ENCODE data around the gene RPS27.

RPS27 gene

DNA sequence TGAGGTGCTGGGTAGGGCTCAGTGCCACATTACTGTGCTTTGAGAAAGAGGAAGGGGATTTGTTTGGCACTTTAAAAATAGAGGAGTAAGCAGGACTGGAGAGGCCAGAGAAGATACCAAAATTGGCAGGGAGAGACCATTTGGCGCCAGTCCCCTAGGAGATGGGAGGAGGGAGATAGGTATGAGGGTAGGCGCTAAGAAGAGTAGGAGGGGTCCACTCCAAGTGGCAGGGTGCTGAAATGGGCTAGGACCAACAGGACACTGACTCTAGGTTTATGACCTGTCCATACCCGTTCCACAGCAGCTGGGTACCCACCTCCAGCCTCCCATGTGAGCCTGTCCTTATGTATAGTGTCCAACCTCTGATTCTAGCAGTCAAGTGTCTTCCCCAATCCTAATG lies 31.1 kb upstream of the RPS27 start:
- Histone ChIP-seq H3K4me2 (peak overlapping the region; percentile 74), H3K27ac (peak overlapping the region; percentile 83; the same call in 1 of the 2 replicates), H3K9ac (peak overlapping the region; percentile 45), H3K9me3 (no peaks in the 10 kb centered on the region), H4K20me1 (peaks cover 37% of the 10 kb centered on the region), H3K27me3 (no peaks in the 10 kb centered on the region), H3K4me1 (peaks cover 79% of the 10 kb centered on the region), H3K4me3 (no peak overlapping the region), H3K36me3 (peaks cover 29% of the 10 kb centered on the region)
- TF ChIP-seq Cebpa-rat (IDR thresholded peaks at IDR 0.05) = no peak

DNA sequence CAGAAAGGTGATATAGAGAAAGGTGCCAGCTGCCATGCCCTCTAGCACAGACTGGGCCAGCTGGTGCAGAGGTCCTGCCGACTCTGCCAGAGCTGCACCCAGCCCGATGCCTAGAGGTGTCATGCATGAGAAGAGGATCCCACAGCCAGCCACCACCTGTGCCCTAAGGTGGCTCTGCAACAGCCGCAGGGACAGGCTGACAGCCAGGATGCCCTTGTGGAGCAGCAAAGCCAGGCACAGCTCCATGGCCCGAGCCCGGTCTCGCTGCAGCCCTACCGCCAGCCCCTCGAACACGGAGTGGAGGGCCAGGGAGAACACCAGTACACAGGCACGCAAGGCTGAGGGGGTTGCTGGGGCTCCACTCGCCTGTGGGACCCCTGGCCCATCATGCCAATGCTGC lies 30.4 kb upstream of the RPS27 start:
- Histone ChIP-seq H3K27me3 (no peaks in the 10 kb centered on the region), H3K27ac (peak overlapping the region; percentile 78; the same call in 1 of the 2 replicates), H3K4me2 (0 out of 2 replicates have a peak overlapping the region, but pooled peaks have one; percentile 74), H3K4me1 (peaks cover 80% of the 10 kb centered on the region), H3K4me3 (no peak overlapping the region), H4K20me1 (peaks cover 30% of the 10 kb centered on the region), H3K9ac (peak overlapping the region; percentile 45), H3K36me3 (peaks cover 21% of the 10 kb centered on the region), H3K9me3 (no peaks in the 10 kb centered on the region)
- no peak for TF ChIP-seq Cebpa-rat (IDR thresholded peaks at IDR 0.05)

GRCh38 chr1:153961421-153961820 lies 29.1 kb upstream of the RPS27 start:
- H3K4me2 ChIP-seq = peak overlapping the region; percentile 100
- peak overlapping the region; percentile 78 for H3K27ac ChIP-seq
- H3K9ac ChIP-seq = peak overlapping the region; percentile 89
- H3K27me3 ChIP-seq = no peaks in the 10 kb centered on the region
- H3K9me3 ChIP-seq = no peaks in the 10 kb centered on the region
- H3K4me1 ChIP-seq = peaks cover 80% of the 10 kb centered on the region
- TF ChIP-seq Cebpa-rat (IDR thresholded peaks at IDR 0.05) = no peak
- peaks cover 17% of the 10 kb centered on the region for H4K20me1 ChIP-seq
- peaks cover 19% of the 10 kb centered on the region for H3K36me3 ChIP-seq
- peak overlapping the region; percentile 80 for H3K4me3 ChIP-seq

- H3K27ac ChIP-seq = peak overlapping the region; percentile 78
- TF ChIP-seq Cebpa-rat (IDR thresholded peaks at IDR 0.05) = no peak
- peaks cover 8% of the 10 kb centered on the region for H4K20me1 ChIP-seq
- no peaks in the 10 kb centered on the region for H3K27me3 ChIP-seq
- peak overlapping the region; percentile 80 for H3K4me3 ChIP-seq
- H3K4me1 ChIP-seq = peaks cover 72% of the 10 kb centered on the region
- peaks cover 19% of the 10 kb centered on the region for H3K36me3 ChIP-seq
- H3K9ac ChIP-seq = peak overlapping the region; percentile 89
- no peaks in the 10 kb centered on the region for H3K9me3 ChIP-seq
- peak overlapping the region; percentile 100 for H3K4me2 ChIP-seq
Observed at GRCh38 chr1:153962088-153963029, 28.2 kb upstream of the RPS27 start.

DNA sequence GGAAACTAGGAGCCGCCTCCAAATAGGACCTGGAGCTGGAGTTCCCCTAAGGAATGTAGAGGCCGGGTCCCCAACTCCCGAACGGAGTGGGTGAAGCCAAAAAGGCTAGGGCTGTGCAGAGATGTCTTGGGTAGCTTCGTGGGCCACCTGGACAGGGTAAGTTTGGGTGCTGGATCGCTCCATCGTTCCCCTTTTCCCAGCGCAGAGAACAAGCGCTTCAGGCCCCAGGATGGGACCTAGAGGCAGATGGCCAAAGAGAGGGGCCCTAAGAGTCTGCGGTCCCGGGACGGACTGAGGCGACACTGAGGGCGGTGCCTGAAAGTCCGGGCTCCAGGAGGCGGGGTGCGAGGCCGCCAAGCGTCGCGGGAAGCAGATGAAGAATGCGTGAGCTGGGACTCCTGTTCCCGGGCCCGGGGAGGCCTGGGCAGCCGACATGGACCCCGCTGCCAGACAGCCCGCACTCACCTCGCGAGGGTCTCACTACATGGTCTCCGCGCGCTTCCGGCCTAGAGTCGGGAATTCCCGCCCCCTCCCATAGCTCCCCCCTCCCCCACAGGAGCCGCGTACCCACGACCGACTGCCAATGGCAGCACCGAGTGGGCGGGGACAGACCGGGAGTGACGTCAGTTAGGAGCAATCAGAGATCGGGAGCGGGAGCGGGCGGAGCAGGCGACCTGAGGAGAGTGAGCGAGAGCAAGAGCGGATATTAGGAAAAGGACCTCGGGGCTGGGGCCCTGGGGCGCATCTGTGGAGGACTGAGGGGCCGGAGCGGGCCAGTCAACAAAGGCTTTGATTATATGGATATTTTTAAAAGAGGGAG lies 27.3 kb upstream of the RPS27 start, which contains the start of gene SLC39A1:
SLC39A1 (minus strand) TSS at position 508 of the 820 bp plus-strand sequence. CDS start 822 bp downstream, outside the sequence.
- Histone ChIP-seq H3K4me3 (peak within 1 kb of the TSS; percentile 80), H3K4me2 (peak within 1 kb of the TSS; percentile 100), H4K20me1 (no peaks in the 10 kb centered on the region), H3K27ac (peak within 1 kb of the TSS; percentile 78), H3K4me1 (peaks cover 71% of the 10 kb centered on the region), H3K9ac (peak within 1 kb of the TSS; percentile 89), H3K27me3 (no peaks in the 10 kb centered on the region), H3K36me3 (peaks cover 19% of the 10 kb centered on the region), H3K9me3 (no peaks in the 10 kb centered on the region)
- no peak for TF ChIP-seq Cebpa-rat (IDR thresholded peaks at IDR 0.05)

- Histone ChIP-seq H3K27ac (peak overlapping the region; percentile 78), H3K27me3 (no peaks in the 10 kb centered on the region), H3K4me2 (peak overlapping the region; percentile 100), H3K36me3 (peaks cover 19% of the 10 kb centered on the region), H3K9ac (peak overlapping the region; percentile 89), H4K20me1 (no peaks in the 10 kb centered on the region), H3K4me3 (peak overlapping the region; percentile 80), H3K4me1 (peaks cover 72% of the 10 kb centered on the region), H3K9me3 (no peaks in the 10 kb centered on the region)
- no peak for TF ChIP-seq Cebpa-rat (IDR thresholded peaks at IDR 0.05)
Observed at GRCh38 chr1:153963850-153964331, 26.7 kb upstream of the RPS27 start.

- no peaks in the 10 kb centered on the region for H3K9me3 ChIP-seq
- peak within 1 kb of the TSS; percentile 100 for H3K4me2 ChIP-seq
- no peaks in the 10 kb centered on the region for H4K20me1 ChIP-seq
- no peak for TF ChIP-seq Cebpa-rat (IDR thresholded peaks at IDR 0.05)
- H3K36me3 ChIP-seq = peaks cover 10% of the 10 kb centered on the region
- peak within 1 kb of the TSS; percentile 83 for H3K9ac ChIP-seq
- H3K4me1 ChIP-seq = peaks cover 69% of the 10 kb centered on the region
- H3K4me3 ChIP-seq = peak within 1 kb of the TSS; percentile 71
- H3K27me3 ChIP-seq = no peaks in the 10 kb centered on the region
- H3K27ac ChIP-seq = peak within 1 kb of the TSS; percentile 90
Observed at GRCh38 chr1:153967107-153967999, 23.2 kb upstream of the RPS27 start, which contains the start of gene CREB3L4. CREB3L4 (plus strand) TSS chr1:153967902; CDS start chr1:153968526, 624 bp downstream.

- Histone ChIP-seq H3K4me1 (peaks cover 69% of the 10 kb centered on the region), H3K36me3 (peaks cover 16% of the 10 kb centered on the region), H3K9me3 (no peaks in the 10 kb centered on the region), H3K27ac (peak overlapping the region; percentile 85), H3K27me3 (no peaks in the 10 kb centered on the region), H4K20me1 (no peaks in the 10 kb centered on the region), H3K9ac (peak overlapping the region; percentile 83), H3K4me3 (peak overlapping the region; percentile 71), H3K4me2 (peak overlapping the region; percentile 91)
- TF ChIP-seq Cebpa-rat (IDR thresholded peaks at IDR 0.05) = no peak
Observed at GRCh38 chr1:153968000-153968363, 22.6 kb upstream of the RPS27 start.
